ENCODE data around the gene GUCD1.

DNA sequence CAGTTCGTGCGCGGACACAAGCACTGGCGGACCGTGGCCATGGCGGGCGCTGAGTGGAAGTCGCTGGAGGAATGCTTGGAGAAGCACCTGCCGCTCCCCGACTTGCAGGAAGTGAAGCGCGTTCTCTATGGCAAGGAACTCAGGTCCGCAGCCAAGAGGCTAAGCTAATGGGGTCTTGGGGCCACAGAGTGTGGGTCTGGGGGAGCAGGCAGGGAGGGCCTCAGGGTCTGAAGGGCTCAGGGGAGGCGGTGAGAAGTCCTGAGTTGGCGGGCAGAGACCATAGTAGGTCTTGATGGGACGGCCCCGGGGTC is 59.6 kb downstream of the GUCD1 start:
- TF ChIP-seq EZH2 (IDR thresholded peaks at IDR 0.05; ENCODE audit: insufficient read depth, poor library complexity, severe bottlenecking) (no peak), EZH2phosphoT487 (IDR thresholded peaks at IDR 0.05; ENCODE audit: insufficient read depth, low read depth) (no peak)

All from GM23248 (cell line).